ENCODE measurements around the gene SULT1A1. TPM values are rescaled to one million over a fixed set of nuclear protein-coding genes. Genes with fewer than 3 reads are reported as not detected.
A peak's percentile ranks its signal among the peaks of the same experiment; 100 is the strongest.
"Not testable (repeated sequence)": the region's sequence is repeated elsewhere in the genome, so short reads cannot be mapped to it uniquely, and the experiment has no call there.

SULT1A1 gene
- total RNA-seq (2014; rRNA removed; shearing (Covaris generic)), result 0.43 and 3.1 TPM in 2 replicates
- polyA plus RNA-seq (2015; cell fraction: cytosol; rRNA removed), result 1.3 and 4.1 TPM in 2 replicates
- polyA plus RNA-seq (2015; cell fraction: nucleus; rRNA removed), result 0.65 and 1.9 TPM in 2 replicates

- DNase-seq (ENCODE audit: low read depth, low spot score), result no peak
- in situ Hi-C loops (cut with HindIII; ENCODE audit: low pct_unique_long_range_greater_than_20kb, low sequenced_read_pairs), result no loop called here
Measured at GRCh38 chr16:28609631-28610594, at the start of gene SULT1A1. TSS of gene SULT1A1 (minus strand) at chr16:28610044. CDS start at chr16:28608855, 1,189 bp downstream.

- DNase-seq (ENCODE audit: low read depth, low spot score); in situ Hi-C loops (cut with HindIII; ENCODE audit: low pct_unique_long_range_greater_than_20kb, low sequenced_read_pairs): not testable (repeated sequence)
Measured at GRCh38 chr16:28639959-28640358, 30.1 kb upstream of the SULT1A1 start.

- in situ Hi-C loops (cut with HindIII; ENCODE audit: low pct_unique_long_range_greater_than_20kb, low sequenced_read_pairs); DNase-seq (ENCODE audit: low read depth, low spot score): not testable (repeated sequence)
Measured at GRCh38 chr16:28638359-28638758, 28.5 kb upstream of the SULT1A1 start.

GRCh38 chr16:28637765-28638164 is 27.9 kb upstream of the SULT1A1 start, which contains the start of gene NPIPB8:
TSS of gene NPIPB8 (plus strand) at chr16:28638065. CDS start at chr16:28638361, 296 bp downstream.
- in situ Hi-C loops (cut with HindIII; ENCODE audit: low pct_unique_long_range_greater_than_20kb, low sequenced_read_pairs); DNase-seq (ENCODE audit: low read depth, low spot score): not testable (repeated sequence)

- in situ Hi-C loops (cut with HindIII; ENCODE audit: low pct_unique_long_range_greater_than_20kb, low sequenced_read_pairs); DNase-seq (ENCODE audit: low read depth, low spot score): not testable (repeated sequence)
Measured at GRCh38 chr16:28636093-28636823, 26.4 kb upstream of the SULT1A1 start.

GRCh38 chr16:28630905-28631304 is 21.1 kb upstream of the SULT1A1 start:
- DNase-seq (ENCODE audit: low read depth, low spot score); in situ Hi-C loops (cut with HindIII; ENCODE audit: low pct_unique_long_range_greater_than_20kb, low sequenced_read_pairs): not testable (repeated sequence)

GRCh38 chr16:28623172-28623711 is 13.4 kb upstream of the SULT1A1 start:
- no peak for DNase-seq (ENCODE audit: low read depth, low spot score)
- in situ Hi-C loops (cut with HindIII; ENCODE audit: low pct_unique_long_range_greater_than_20kb, low sequenced_read_pairs), result no loop called here

- DNase-seq (ENCODE audit: low read depth, low spot score); in situ Hi-C loops (cut with HindIII; ENCODE audit: low pct_unique_long_range_greater_than_20kb, low sequenced_read_pairs): not testable (repeated sequence)
Measured at GRCh38 chr16:28622532-28623171, 12.8 kb upstream of the SULT1A1 start.

- DNase-seq (ENCODE audit: low read depth, low spot score), result no peak
- in situ Hi-C loops (cut with HindIII; ENCODE audit: low pct_unique_long_range_greater_than_20kb, low sequenced_read_pairs), result no loop called here
Measured at GRCh38 chr16:28621481-28622155, 11.8 kb upstream of the SULT1A1 start.

GRCh38 chr16:28620316-28620715 is 10.5 kb upstream of the SULT1A1 start:
- DNase-seq (ENCODE audit: low read depth, low spot score); in situ Hi-C loops (cut with HindIII; ENCODE audit: low pct_unique_long_range_greater_than_20kb, low sequenced_read_pairs): not testable (repeated sequence)

GRCh38 chr16:28617874-28618273 is 8.0 kb upstream of the SULT1A1 start:
- DNase-seq (ENCODE audit: low read depth, low spot score), result no peak
- in situ Hi-C loops (cut with HindIII; ENCODE audit: low pct_unique_long_range_greater_than_20kb, low sequenced_read_pairs), result no loop called here

GRCh38 chr16:28616636-28617035 is 6.8 kb upstream of the SULT1A1 start:
- in situ Hi-C loops (cut with HindIII; ENCODE audit: low pct_unique_long_range_greater_than_20kb, low sequenced_read_pairs), result no loop called here
- no peak for DNase-seq (ENCODE audit: low read depth, low spot score)

GRCh38 chr16:28616224-28616577 is 6.4 kb upstream of the SULT1A1 start:
- in situ Hi-C loops (cut with HindIII; ENCODE audit: low pct_unique_long_range_greater_than_20kb, low sequenced_read_pairs), result not testable (repeated sequence)

GRCh38 chr16:28615486-28616223 is 5.8 kb upstream of the SULT1A1 start:
- peak; percentile 56 for DNase-seq (ENCODE audit: low read depth, low spot score)
- in situ Hi-C loops (cut with HindIII; ENCODE audit: low pct_unique_long_range_greater_than_20kb, low sequenced_read_pairs), result not testable (repeated sequence)

More at GRCh38 chr16:28616224-28616577, 6.4 kb upstream of the SULT1A1 start:
- not testable (repeated sequence) for DNase-seq (ENCODE audit: low read depth, low spot score)

GRCh38 chr16:28614561-28614960 is 4.7 kb upstream of the SULT1A1 start:
- in situ Hi-C loops (cut with HindIII; ENCODE audit: low pct_unique_long_range_greater_than_20kb, low sequenced_read_pairs); DNase-seq (ENCODE audit: low read depth, low spot score): not testable (repeated sequence)

- in situ Hi-C loops (cut with HindIII; ENCODE audit: low pct_unique_long_range_greater_than_20kb, low sequenced_read_pairs); DNase-seq (ENCODE audit: low read depth, low spot score): not testable (repeated sequence)
Measured at GRCh38 chr16:28613912-28614311, 4.1 kb upstream of the SULT1A1 start.
